ENCODE measurements around the gene HIGD2A. TPM values are rescaled to one million over a fixed set of nuclear protein-coding genes. Genes with fewer than 3 reads are reported as not detected.

Gene HIGD2A
- total RNA-seq, 1 experiment from 2014 or later = 98.2 TPM

DNA sequence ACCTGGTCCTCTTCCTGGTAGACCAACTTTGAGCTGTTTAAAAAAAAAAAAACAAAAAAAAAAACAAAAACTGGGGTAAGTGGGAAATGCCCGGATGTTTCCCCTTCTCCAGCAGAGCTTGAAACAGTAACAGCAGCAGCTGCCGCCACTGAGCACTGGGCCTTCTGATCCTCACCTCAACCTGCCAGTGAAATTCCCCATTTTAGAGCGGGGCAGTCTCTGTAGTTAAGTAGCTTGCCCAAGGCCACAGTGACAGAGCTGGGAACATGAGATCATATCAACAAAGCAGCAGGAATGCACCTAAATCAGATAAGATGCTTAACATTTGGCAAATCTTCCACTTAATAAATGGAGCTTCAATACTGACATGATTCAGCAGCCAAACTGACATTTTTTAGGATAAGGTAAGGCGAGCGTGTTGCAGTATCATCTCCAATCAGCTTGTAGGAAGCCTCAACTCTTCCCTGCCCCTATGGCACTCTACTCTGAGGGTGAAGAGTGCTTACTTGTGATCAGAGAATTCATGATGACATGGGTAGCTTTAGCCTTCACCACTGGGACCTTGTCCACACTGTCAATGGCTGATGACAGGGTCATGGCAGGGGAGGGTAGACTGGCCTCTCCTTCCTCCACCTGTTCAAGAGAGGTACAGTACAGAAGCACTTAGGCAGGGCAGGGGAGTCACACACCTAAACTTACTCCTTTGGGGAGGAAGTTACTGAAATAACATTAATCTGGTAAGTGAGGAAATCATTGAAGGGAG, 36.3 kb upstream of the HIGD2A start:
- no peak for ATAC-seq
- ChIA-PET CTCF (interaction anchor here (1.3 to 1.4 kb wide), 2 partner anchors 9 to 53 kb away, joined by 3 to 4 read pairs; no protein-coding TSS in a partner anchor), POLR2A (no interaction called here)
- TF ChIP-seq, protein P1, sequence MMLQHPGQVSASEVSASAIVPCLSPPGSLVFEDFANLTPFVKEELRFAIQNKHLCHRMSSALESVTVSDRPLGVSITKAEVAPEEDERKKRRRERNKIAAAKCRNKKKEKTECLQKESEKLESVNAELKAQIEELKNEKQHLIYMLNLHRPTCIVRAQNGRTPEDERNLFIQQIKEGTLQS (CRISPR knock-in tag; conservative IDR thresholded peaks at IDR 0.05) = no peak
- TF ChIP-seq, protein P2, sequence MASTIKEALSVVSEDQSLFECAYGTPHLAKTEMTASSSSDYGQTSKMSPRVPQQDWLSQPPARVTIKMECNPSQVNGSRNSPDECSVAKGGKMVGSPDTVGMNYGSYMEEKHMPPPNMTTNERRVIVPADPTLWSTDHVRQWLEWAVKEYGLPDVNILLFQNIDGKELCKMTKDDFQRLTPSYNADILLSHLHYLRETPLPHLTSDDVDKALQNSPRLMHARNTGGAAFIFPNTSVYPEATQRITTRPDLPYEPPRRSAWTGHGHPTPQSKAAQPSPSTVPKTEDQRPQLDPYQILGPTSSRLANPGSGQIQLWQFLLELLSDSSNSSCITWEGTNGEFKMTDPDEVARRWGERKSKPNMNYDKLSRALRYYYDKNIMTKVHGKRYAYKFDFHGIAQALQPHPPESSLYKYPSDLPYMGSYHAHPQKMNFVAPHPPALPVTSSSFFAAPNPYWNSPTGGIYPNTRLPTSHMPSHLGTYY (CRISPR knock-in tag; IDR thresholded peaks at IDR 0.05) = no peak
- TF ChIP-seq ZNF425 (CRISPR knock-in tag; conservative IDR thresholded peaks at IDR 0.05) (no peak), E2F5 (CRISPR knock-in tag; IDR thresholded peaks at IDR 0.05) (no peak), ZNF263 (CRISPR knock-in tag; IDR thresholded peaks at IDR 0.05; ENCODE audit: low read depth) (no peak), TEAD4 (CRISPR knock-in tag; IDR thresholded peaks at IDR 0.05) (no peak), KAT7 (CRISPR knock-in tag; IDR thresholded peaks at IDR 0.05; ENCODE audit: borderline replicate concordance) (no peak), SOX15 (CRISPR knock-in tag; IDR thresholded peaks at IDR 0.05) (no peak)
- no peak overlapping the region for H3K4me3 Mint-ChIP-seq
- H3K4me1 Mint-ChIP-seq = no peaks in the 10 kb centered on the region
- DNase-seq (ENCODE audit: low spot score) = no peak
- H3K27me3 Mint-ChIP-seq (ENCODE audit: low read depth) = no peaks in the 10 kb centered on the region
- H3K36me3 Mint-ChIP-seq = peaks cover 78% of the 10 kb centered on the region
- no peaks in the 10 kb centered on the region for H3K9me3 Mint-ChIP-seq
- no peak overlapping the region for H3K27ac Mint-ChIP-seq

GRCh38 chr5:176353533-176353932, 35.0 kb upstream of the HIGD2A start:
- POLR2A ChIA-PET = no interaction called here

More at GRCh38 chr5:176353533-176353932, 35.0 kb upstream of the HIGD2A start:
- DNase-seq (ENCODE audit: low spot score) (no peak), ATAC-seq (no peak)
- Mint-ChIP-seq H3K27ac (no peak overlapping the region), H3K4me1 (no peaks in the 10 kb centered on the region), H3K27me3 (ENCODE audit: low read depth) (no peaks in the 10 kb centered on the region), H3K9me3 (no peaks in the 10 kb centered on the region), H3K4me3 (no peak overlapping the region), H3K36me3 (peaks cover 79% of the 10 kb centered on the region)
- no peak for TF ChIP-seq OVOL2 (CRISPR knock-in tag; IDR thresholded peaks at IDR 0.05; ENCODE audit: borderline replicate concordance)
- TF ChIP-seq JUN (CRISPR knock-in tag; IDR thresholded peaks at IDR 0.05) = no peak
- TF ChIP-seq GABPB1 (CRISPR knock-in tag; IDR thresholded peaks at IDR 0.05) = no peak
- TF ChIP-seq, protein P3, sequence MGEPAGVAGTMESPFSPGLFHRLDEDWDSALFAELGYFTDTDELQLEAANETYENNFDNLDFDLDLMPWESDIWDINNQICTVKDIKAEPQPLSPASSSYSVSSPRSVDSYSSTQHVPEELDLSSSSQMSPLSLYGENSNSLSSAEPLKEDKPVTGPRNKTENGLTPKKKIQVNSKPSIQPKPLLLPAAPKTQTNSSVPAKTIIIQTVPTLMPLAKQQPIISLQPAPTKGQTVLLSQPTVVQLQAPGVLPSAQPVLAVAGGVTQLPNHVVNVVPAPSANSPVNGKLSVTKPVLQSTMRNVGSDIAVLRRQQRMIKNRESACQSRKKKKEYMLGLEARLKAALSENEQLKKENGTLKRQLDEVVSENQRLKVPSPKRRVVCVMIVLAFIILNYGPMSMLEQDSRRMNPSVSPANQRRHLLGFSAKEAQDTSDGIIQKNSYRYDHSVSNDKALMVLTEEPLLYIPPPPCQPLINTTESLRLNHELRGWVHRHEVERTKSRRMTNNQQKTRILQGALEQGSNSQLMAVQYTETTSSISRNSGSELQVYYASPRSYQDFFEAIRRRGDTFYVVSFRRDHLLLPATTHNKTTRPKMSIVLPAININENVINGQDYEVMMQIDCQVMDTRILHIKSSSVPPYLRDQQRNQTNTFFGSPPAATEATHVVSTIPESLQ (CRISPR knock-in tag; IDR thresholded peaks at IDR 0.05) = no peak
- TF ChIP-seq CREM (CRISPR knock-in tag; IDR thresholded peaks at IDR 0.05) = no peak
- no peak for TF ChIP-seq EMX1 (CRISPR knock-in tag; IDR thresholded peaks at IDR 0.05)
- TF ChIP-seq ATF1 (CRISPR knock-in tag; IDR thresholded peaks at IDR 0.05) = no peak
- no peak for TF ChIP-seq NFE2L1 (CRISPR knock-in tag; IDR thresholded peaks at IDR 0.05)
- no peak for TF ChIP-seq TCF7 (CRISPR knock-in tag; IDR thresholded peaks at IDR 0.05; ENCODE audit: low read depth)
- TF ChIP-seq, protein P4, sequence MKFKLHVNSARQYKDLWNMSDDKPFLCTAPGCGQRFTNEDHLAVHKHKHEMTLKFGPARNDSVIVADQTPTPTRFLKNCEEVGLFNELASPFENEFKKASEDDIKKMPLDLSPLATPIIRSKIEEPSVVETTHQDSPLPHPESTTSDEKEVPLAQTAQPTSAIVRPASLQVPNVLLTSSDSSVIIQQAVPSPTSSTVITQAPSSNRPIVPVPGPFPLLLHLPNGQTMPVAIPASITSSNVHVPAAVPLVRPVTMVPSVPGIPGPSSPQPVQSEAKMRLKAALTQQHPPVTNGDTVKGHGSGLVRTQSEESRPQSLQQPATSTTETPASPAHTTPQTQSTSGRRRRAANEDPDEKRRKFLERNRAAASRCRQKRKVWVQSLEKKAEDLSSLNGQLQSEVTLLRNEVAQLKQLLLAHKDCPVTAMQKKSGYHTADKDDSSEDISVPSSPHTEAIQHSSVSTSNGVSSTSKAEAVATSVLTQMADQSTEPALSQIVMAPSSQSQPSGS (CRISPR knock-in tag; IDR thresholded peaks at IDR 0.05; ENCODE audit: borderline replicate concordance, low read depth) = no peak
- CTCF ChIA-PET = no interaction called here

All from WTC11 (cell line).